CD14-positive monocyte (primary cell): ENCODE results near the gene CHCHD6. TPM values are rescaled to one million over a fixed set of nuclear protein-coding genes. Genes with fewer than 3 reads are reported as not detected.

Source experiments
- DNase-seq, 3 donors: peaks; one replicate each; pipeline ENCODE4 v3.0.0-alpha.2; 2011 to 2022
- H2AFZ ChIP-seq: 2 replicates; pipeline ENCODE4 v1.6.0; 2012; ENCODE audit warnings: mild to moderate bottlenecking, low read depth, low read length, inconsistent platforms; ENCODE audit not compliant: insufficient read depth, poor library complexity, severe bottlenecking
- H3K27ac ChIP-seq, 2 donors: 1 replicate in 1 of 2; 2 replicates in 1 of 2; pipeline ENCODE4 v1.5.1; 2012 to 2013; ENCODE audit warnings: low read length in 2 of 2, control low read depth in 1 of 2, inconsistent platforms in 1 of 2, low read depth in 1 of 2, mild to moderate bottlenecking in 1 of 2
- H3K27me3 ChIP-seq, 2 donors: one replicate each; pipeline versions ENCODE4 v1.6.0 to v1.6.1; 2011 to 2013; ENCODE audit warnings: low read length in 2 of 2; ENCODE audit not compliant: control insufficient read depth in 2 of 2, insufficient read depth in 2 of 2
- H3K36me3 ChIP-seq, 2 donors: replicated peaks in 1 of 2; 1 replicate in 1 of 2; 2 replicates in 1 of 2; pipeline versions ENCODE4 v1.5.1 to v1.6.1; 2012 to 2013; ENCODE audit warnings: low read length in 2 of 2, control low read depth in 1 of 2, inconsistent platforms in 1 of 2, mild to moderate bottlenecking in 1 of 2; ENCODE audit not compliant: insufficient read depth in 2 of 2, control insufficient read depth in 1 of 2
- H3K4me1 ChIP-seq, 2 donors: 1 replicate in 1 of 2; 2 replicates in 1 of 2; pipeline versions ENCODE4 v1.5.1 to v1.6.1; 2012 to 2013; ENCODE audit warnings: low read length in 2 of 2, control low read depth in 1 of 2, inconsistent platforms in 1 of 2, mild to moderate bottlenecking in 1 of 2, moderate library complexity in 1 of 2; ENCODE audit not compliant: insufficient read depth in 2 of 2, control insufficient read depth in 1 of 2
- H3K4me2 ChIP-seq: replicated peaks from 2 replicates; pipeline ENCODE3; 2012; ENCODE audit warnings: low read length, moderate library complexity, mild to moderate bottlenecking; ENCODE audit not compliant: poor library complexity, severe bottlenecking; ENCODE audit errors: extremely low read depth
- H3K4me3 ChIP-seq, 3 experiments: fragments of 200-600 bp in 1 of 3; sonication (generic) in 1 of 3; replicated peaks in 1 of 3; 1 replicate in 2 of 3; 2 replicates in 1 of 3; pipeline ENCODE4 v1.5.1; 2011 to 2013; ENCODE audit warnings: low read length in 3 of 3, mild to moderate bottlenecking in 3 of 3, control low read depth in 2 of 3, low read depth in 2 of 3, inconsistent platforms in 1 of 3, moderate library complexity in 1 of 3
- H3K79me2 ChIP-seq: 2 replicates; pipeline ENCODE4 v1.6.0; 2012; ENCODE audit warnings: mild to moderate bottlenecking, control low read depth, inconsistent platforms, low read length, moderate library complexity; ENCODE audit not compliant: insufficient read depth
- H3K9ac ChIP-seq: 2 replicates; pipeline ENCODE4 v1.6.0; 2017; ENCODE audit warnings: low read length, mild to moderate bottlenecking; ENCODE audit not compliant: insufficient read depth, poor library complexity, severe bottlenecking
- H3K9me3 ChIP-seq, 2 donors: replicated peaks in 1 of 2; 1 replicate in 1 of 2; 2 replicates in 1 of 2; pipeline versions ENCODE4 v1.5.1 to v1.6.1; 2012 to 2013; ENCODE audit warnings: low read length in 2 of 2, control low read depth in 1 of 2; ENCODE audit not compliant: control insufficient read depth in 1 of 2, insufficient read depth in 1 of 2
- H4K20me1 ChIP-seq: 2 replicates; pipeline ENCODE4 v1.6.0; 2012; ENCODE audit warnings: mild to moderate bottlenecking, low read length, control low read depth, moderate library complexity; ENCODE audit not compliant: insufficient read depth
- H3K27ac Mint-ChIP-seq, 7 donors: one replicate each; pipeline ENCODE4 v1.8.0; 2020; ENCODE audit warnings: mild to moderate bottlenecking in 7 of 7, mixed read lengths in 7 of 7, moderate library complexity in 6 of 7, inconsistent platforms in 2 of 7
- H3K27me3 Mint-ChIP-seq, 3 donors: one replicate each; pipeline ENCODE4 v1.8.0; 2021 to 2022; ENCODE audit warnings: low read depth in 3 of 3, mild to moderate bottlenecking in 3 of 3, mixed read lengths in 3 of 3, moderate library complexity in 3 of 3, inconsistent platforms in 1 of 3
- H3K36me3 Mint-ChIP-seq, 2 donors: one replicate each; pipeline ENCODE4 v1.8.0; 2020; ENCODE audit warnings: mixed read lengths in 2 of 2, inconsistent platforms in 1 of 2, mild to moderate bottlenecking in 1 of 2
- H3K4me1 Mint-ChIP-seq: one replicate; pipeline ENCODE4 v1.8.0; 2020; ENCODE audit warnings: mild to moderate bottlenecking, mixed read lengths
- H3K4me3 Mint-ChIP-seq, 2 donors: one replicate each; pipeline ENCODE4 v1.8.0; 2020; ENCODE audit warnings: mild to moderate bottlenecking in 2 of 2, mixed read lengths in 2 of 2, moderate library complexity in 1 of 2
- H3K9me3 Mint-ChIP-seq, 7 donors: one replicate each; pipeline ENCODE4 v1.8.0; 2020 to 2022; ENCODE audit warnings: mixed read lengths in 7 of 7, mild to moderate bottlenecking in 6 of 7, moderate library complexity in 6 of 7, inconsistent platforms in 2 of 7
- CTCF ChIP-seq: fragments of 200-600 bp; IDR thresholded peaks from one replicate; pipeline ENCODE4 v1.8.0; 2022; ENCODE audit warnings: antibody characterized with exemption, mild to moderate bottlenecking
- WGBS: methylation state at CpG from one replicate; pipeline ENCODE4 v1.1.5; 2013; ENCODE audit warnings: missing lambda C conversion rate; ENCODE audit not compliant: insufficient coverage; 5-methylcytosine and 5-hydroxymethylcytosine counted together
- intact Hi-C, 2 donors: fragments of 100-400 bp; cut with micrococcal nuclease; formaldehyde crosslinking; loops; one replicate each; pipeline versions ENCODE4 v1.15.0 to v1.15.1; 2023
- polyA plus RNA-seq, 3 donors: library from polyadenylated mRNA; depleted of rRNA in 1 of 3; unstranded in 2 of 3; stranded (reverse) in 1 of 3; fragments of 300-500 nt in 2 of 3; fragments of >200 nt in 1 of 3; fragmentation: Illumina TruSeq in 2 of 3; gene quantifications; 1 replicate in 2 of 3; 2 replicates in 1 of 3; pipeline ENCODE4 v1.2.3, GENCODE V29; 2012 to 2021

The CHCHD6 gene
- polyA plus RNA-seq, 3 donors = 1.1 to 1.8 (median 1.8) TPM

- Mint-ChIP-seq H3K27ac (no peak overlapping the region), H3K4me1 (peaks cover under 1% of the 10 kb centered on the region), H3K27me3 (peaks cover 0 to 2% (median 0%) of the 10 kb centered on the region in 3 donors), H3K36me3 (peaks cover 0 to 3% of the 10 kb centered on the region in 2 donors), H3K9me3 (peaks cover 0 to 12% (median 6%) of the 10 kb centered on the region in 7 donors), H3K4me3 (no peak overlapping the region)
- no peak overlapping the region for H3K9ac ChIP-seq
- H3K4me2 ChIP-seq = no peak overlapping the region
- H3K9me3 ChIP-seq = no peaks in the 10 kb centered on the region
- H3K79me2 ChIP-seq = no peaks in the 10 kb centered on the region
- no peak overlapping the region for H2AFZ ChIP-seq
- no peak overlapping the region for H3K27ac ChIP-seq
- TF ChIP-seq CTCF = no peak
- H3K36me3 ChIP-seq = no peaks in the 10 kb centered on the region
- 92% methylated on average over 10 of the region's 10 CpGs for WGBS
- no peaks in the 10 kb centered on the region for H3K4me1 ChIP-seq
- H3K27me3 ChIP-seq = no peaks in the 10 kb centered on the region
- DNase-seq = no peak
- no peak overlapping the region for H3K4me3 ChIP-seq
- intact Hi-C loops = no loop called here
- H4K20me1 ChIP-seq = no peaks in the 10 kb centered on the region
Observed at GRCh38 chr3:126721246-126721645, 17.2 kb downstream of the CHCHD6 start.

- no peak overlapping the region for H3K27ac Mint-ChIP-seq
- no peak overlapping the region for H3K9ac ChIP-seq
- H3K36me3 Mint-ChIP-seq = peaks cover 0 to 3% of the 10 kb centered on the region in 2 donors
- peaks cover 0 to 2% (median 0%) of the 10 kb centered on the region in 3 donors for H3K27me3 Mint-ChIP-seq
- no peak overlapping the region for H2AFZ ChIP-seq
- peaks cover 0 to 17% (median 8%) of the 10 kb centered on the region in 7 donors for H3K9me3 Mint-ChIP-seq
- no peak overlapping the region for H3K4me2 ChIP-seq
- H3K27me3 ChIP-seq = no peaks in the 10 kb centered on the region
- no peaks in the 10 kb centered on the region for H3K79me2 ChIP-seq
- no CpG with 5 or more reads among the region's 2 CpGs for WGBS
- H3K4me3 Mint-ChIP-seq = no peak overlapping the region
- no peak overlapping the region for H3K4me3 ChIP-seq
- H4K20me1 ChIP-seq = no peaks in the 10 kb centered on the region
- H3K4me1 ChIP-seq = no peaks in the 10 kb centered on the region
- H3K9me3 ChIP-seq = no peaks in the 10 kb centered on the region
- H3K36me3 ChIP-seq = no peaks in the 10 kb centered on the region
- H3K4me1 Mint-ChIP-seq = no peaks in the 10 kb centered on the region
- no peak overlapping the region for H3K27ac ChIP-seq
- no peak for TF ChIP-seq CTCF
- DNase-seq = no peak
- intact Hi-C loops = no loop called here
Observed at GRCh38 chr3:126723237-126723636, 19.2 kb downstream of the CHCHD6 start.
